ENCODE measurements around the gene CPA3. TPM values are rescaled to one million over a fixed set of nuclear protein-coding genes. Genes with fewer than 3 reads are reported as not detected.

CPA3 gene
- total and polyA plus RNA-seq, 10 of the 15 experiments (the other 5 are each of a cell fraction or from before 2014, with no cell fraction given): not detected

- no peak for TF ChIP-seq NKRF (conservative IDR thresholded peaks at IDR 0.05)
These were observed 16.7 kb upstream of the CPA3 start (continued) for GRCh38 chr3:148848410-148848809.

GRCh38 chr3:148852271-148852992 is 12.7 kb upstream of the CPA3 start:
- H3K36me3 ChIP-seq (ENCODE audit: control insufficient read depth in 2 of 2, insufficient read depth in 2 of 2, low read length in 1 of 2): no peaks in the 10 kb centered on the region
- no peaks in the 10 kb centered on the region for H3K4me1 ChIP-seq (ENCODE audit: control insufficient read depth, insufficient read depth, low read length)
- no peak overlapping the region for H3K9ac ChIP-seq (ENCODE audit: control insufficient read depth, insufficient read depth, low read length)
- ChIA-PET CTCF (interaction anchor here (1.6 to 3.3 kb wide), 3 partner anchors 10 to 98 kb away, joined by 3 to 15 read pairs (median 5); no protein-coding TSS in a partner anchor), SMC1A (ENCODE audit: uncharacterized antibody, unreplicated experiment) (interaction anchor here (1.0 to 1.3 kb wide), 2 partner anchors 9 to 17 kb away, joined by 3 to 4 read pairs; no protein-coding TSS in a partner anchor), RAD21 (ENCODE audit: unreplicated experiment) (no interaction called here), POLR2A (no interaction called here)
- no peak overlapping the region for H3K4me2 ChIP-seq (ENCODE audit: control insufficient read depth, insufficient read depth)
- H2AFZ ChIP-seq (ENCODE audit: control insufficient read depth, low read depth, low read length): no peak overlapping the region
- H3K79me2 ChIP-seq (ENCODE audit: control insufficient read depth, insufficient read depth, low read length): no peaks in the 10 kb centered on the region
- H3K27ac ChIP-seq (ENCODE audit: control insufficient read depth, insufficient read depth): no peak overlapping the region
- BruUV-seq (replicated peaks): no TSS peak
- H3K9me3 ChIP-seq (replicated peaks; ENCODE audit: control insufficient read depth, insufficient read depth, low read length): no peaks in the 10 kb centered on the region
- DNase-seq (ENCODE audit: low read depth, low spot score) (no peak), FAIRE-seq (no peak), ATAC-seq (no peak)
- intact Hi-C loops (cut with micrococcal nuclease; ENCODE audit: unreplicated experiment): no loop called here
- no peaks in the 10 kb centered on the region for H3K27me3 ChIP-seq (replicated peaks in 1 of 2; ENCODE audit: control insufficient read depth in 2 of 2, insufficient read depth in 2 of 2, low read length in 1 of 2)
- H4K20me1 ChIP-seq (ENCODE audit: control insufficient read depth, insufficient read depth): no peaks in the 10 kb centered on the region
- 13% methylated on average over 7 of the region's 7 CpGs for WGBS (ENCODE audit: insufficient coverage, insufficient replicate concordance, low lambda C conversion rate, missing lambda C conversion rate)
- no peak overlapping the region for H3K4me3 ChIP-seq
- in situ Hi-C loops (cut with MboI): no loop called here
- TF ChIP-seq NRF1 (conservative IDR thresholded peaks at IDR 0.05; ENCODE audit: low read depth, low read length) (no peak), TCF12 (IDR thresholded peaks at IDR 0.05; ENCODE audit: low read depth, low read length) (no peak), BCL3 (IDR thresholded peaks at IDR 0.05; ENCODE audit: borderline replicate concordance, insufficient read depth, low read depth, low read length, poor library complexity, severe bottlenecking) (no peak), PBX3 (IDR thresholded peaks at IDR 0.05; ENCODE audit: insufficient replicate concordance, low read depth, low read length) (no peak), ZNF622 (IDR thresholded peaks at IDR 0.05) (no peak), ZNF24 (IDR thresholded peaks at IDR 0.05) (no peak), HCFC1 (IDR thresholded peaks at IDR 0.05; ENCODE audit: low read length) (no peak), ZNF217 (IDR thresholded peaks at IDR 0.05) (no peak), SREBF1 (IDR thresholded peaks at IDR 0.05; ENCODE audit: low read length) (no peak), RCOR1 (conservative IDR thresholded peaks at IDR 0.05; ENCODE audit: low read depth, low read length) (no peak), FOS (IDR thresholded peaks at IDR 0.05; ENCODE audit: borderline replicate concordance, extremely low read depth, insufficient read length) (no peak), EP300 (IDR thresholded peaks at IDR 0.05; ENCODE audit: borderline replicate concordance in 1 of 2, control insufficient read depth in 1 of 2, low read depth in 2 of 2, low read length in 2 of 2) (no peak)
